Measurements from ENCODE around the gene SYNGR2.
"Not testable (repeated sequence)": the region's sequence is repeated elsewhere in the genome, so short reads cannot be mapped to it uniquely, and the experiment has no call there.

The SYNGR2 gene

DNA sequence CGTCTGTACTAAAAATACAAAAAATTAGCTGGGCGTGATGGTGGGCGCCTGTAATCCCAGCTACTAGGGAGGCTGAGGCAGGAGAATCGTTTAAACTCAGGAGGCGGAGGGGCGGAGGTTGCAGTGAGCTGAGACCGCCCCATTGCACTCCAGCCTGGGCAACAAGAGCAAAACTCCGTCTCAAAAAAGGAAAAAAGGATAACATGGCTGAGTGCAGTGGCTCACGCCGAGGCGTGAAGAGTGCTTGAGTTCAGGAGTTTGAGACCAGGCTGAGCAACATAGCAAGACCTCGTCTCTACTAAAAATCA is 28.6 kb upstream of the SYNGR2 start:
- not testable (repeated sequence) for H3K9ac ChIP-seq (ENCODE audit: low read length); H3K9me3 ChIP-seq (ENCODE audit: control insufficient read depth, insufficient read depth, low read depth, low read length); H3K27me3 ChIP-seq (ENCODE audit: control insufficient read depth, insufficient read depth, low read length); H3K4me3 ChIP-seq (ENCODE audit: low read depth, low read length); H3K27ac ChIP-seq (ENCODE audit: low read depth, low read length); H3K36me3 ChIP-seq (ENCODE audit: control insufficient read depth, insufficient read depth, low read length)
- H3K4me1 ChIP-seq (ENCODE audit: control insufficient read depth, insufficient read depth, low read length), result peaks cover 21% of the 10 kb centered on the region

DNA sequence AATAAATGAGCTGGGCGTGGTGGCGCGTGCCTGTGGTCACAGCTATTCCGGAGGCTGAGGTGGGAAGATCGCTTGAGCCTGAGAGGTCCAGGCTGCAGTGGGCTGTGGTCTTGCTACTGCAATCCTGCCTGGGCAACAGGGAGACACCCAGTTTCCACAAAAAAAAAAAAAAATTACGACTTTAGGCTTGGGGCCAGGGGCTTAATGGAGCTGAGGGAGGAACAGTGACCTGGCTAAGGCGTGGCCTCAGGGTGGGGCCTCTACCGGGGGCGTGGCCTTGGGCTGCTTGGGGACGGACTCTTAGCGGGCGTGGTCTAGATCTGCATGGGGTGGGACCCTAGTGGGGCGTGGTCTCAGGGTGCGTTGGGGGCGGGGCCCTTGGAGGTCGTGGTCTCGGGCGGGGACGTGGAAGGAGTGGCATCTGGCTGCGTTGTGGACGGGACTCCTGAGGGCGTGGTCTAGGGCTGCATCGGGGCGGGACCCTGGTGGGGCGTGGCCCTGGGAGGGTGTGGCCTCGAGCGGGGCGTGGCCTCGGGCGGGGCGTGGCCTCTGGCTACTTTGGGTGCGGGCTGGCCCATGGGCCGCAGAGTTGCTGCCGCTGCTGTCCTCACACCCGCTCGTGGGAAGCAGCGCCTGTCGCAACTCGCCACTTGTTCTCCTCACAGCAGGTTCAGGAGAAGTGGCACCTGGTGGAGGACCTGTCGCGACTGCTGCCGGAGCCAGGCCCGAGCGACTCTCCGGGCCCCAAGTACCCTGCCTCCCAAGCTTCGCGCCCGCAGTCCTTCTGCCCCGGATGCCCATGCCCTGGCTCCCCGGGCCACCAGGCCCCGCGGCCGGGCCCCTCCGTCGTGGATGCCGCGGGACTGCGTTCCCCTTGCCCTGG is 28.0 kb upstream of the SYNGR2 start:
- H3K27ac ChIP-seq (ENCODE audit: low read depth, low read length), result no peak overlapping the region
- H3K27me3 ChIP-seq (ENCODE audit: control insufficient read depth, insufficient read depth, low read length), result no peaks in the 10 kb centered on the region
- H3K36me3 ChIP-seq (ENCODE audit: control insufficient read depth, insufficient read depth, low read length), result no peaks in the 10 kb centered on the region
- H3K9me3 ChIP-seq (ENCODE audit: control insufficient read depth, insufficient read depth, low read depth, low read length), result no peaks in the 10 kb centered on the region
- H3K9ac ChIP-seq (ENCODE audit: low read length), result peak overlapping the region; percentile 18
- H3K4me1 ChIP-seq (ENCODE audit: control insufficient read depth, insufficient read depth, low read length), result peaks cover 21% of the 10 kb centered on the region
- peak overlapping the region; percentile 58 for H3K4me3 ChIP-seq (ENCODE audit: low read depth, low read length)

DNA sequence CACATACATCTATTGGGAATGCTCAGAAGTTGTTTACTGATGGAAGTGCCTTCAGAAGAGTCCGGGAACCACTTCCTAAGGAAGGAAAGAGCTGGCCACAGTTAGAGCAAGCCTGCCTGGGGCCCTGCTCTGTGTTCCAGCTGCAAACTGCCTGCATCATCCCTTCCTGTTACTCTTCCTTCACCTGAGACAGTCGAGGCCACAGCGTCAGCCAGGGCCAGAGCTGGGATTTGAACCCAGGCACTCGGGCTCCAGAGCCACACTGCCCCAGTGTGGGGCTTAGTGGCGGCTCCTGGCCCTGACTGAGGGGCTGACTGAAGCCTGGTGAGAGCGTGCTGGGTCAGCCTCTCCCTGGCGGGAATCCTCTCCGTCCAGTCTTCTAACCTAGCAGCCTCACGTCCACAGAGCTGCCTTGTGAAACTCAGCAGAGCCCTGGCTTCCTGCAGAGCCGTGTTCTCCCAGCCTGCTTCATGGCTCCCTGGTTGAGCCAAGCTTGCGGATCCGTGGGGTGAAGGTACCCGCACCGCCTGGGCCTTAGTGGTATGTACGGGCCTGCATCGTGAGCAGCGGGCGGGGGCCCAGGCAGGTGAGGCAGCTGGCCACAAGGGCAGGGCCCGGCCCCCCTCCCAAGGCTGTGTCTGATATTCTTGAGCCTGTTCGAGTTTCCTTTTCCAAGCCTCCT is 26.8 kb upstream of the SYNGR2 start:
- Histone ChIP-seq H3K27ac (ENCODE audit: low read depth, low read length) (no peak overlapping the region), H3K4me1 (ENCODE audit: control insufficient read depth, insufficient read depth, low read length) (peaks cover 21% of the 10 kb centered on the region), H3K9ac (ENCODE audit: low read length) (no peak overlapping the region), H3K9me3 (ENCODE audit: control insufficient read depth, insufficient read depth, low read depth, low read length) (no peaks in the 10 kb centered on the region), H3K4me3 (ENCODE audit: low read depth, low read length) (no peak overlapping the region), H3K27me3 (ENCODE audit: control insufficient read depth, insufficient read depth, low read length) (no peaks in the 10 kb centered on the region), H3K36me3 (ENCODE audit: control insufficient read depth, insufficient read depth, low read length) (no peaks in the 10 kb centered on the region)

DNA sequence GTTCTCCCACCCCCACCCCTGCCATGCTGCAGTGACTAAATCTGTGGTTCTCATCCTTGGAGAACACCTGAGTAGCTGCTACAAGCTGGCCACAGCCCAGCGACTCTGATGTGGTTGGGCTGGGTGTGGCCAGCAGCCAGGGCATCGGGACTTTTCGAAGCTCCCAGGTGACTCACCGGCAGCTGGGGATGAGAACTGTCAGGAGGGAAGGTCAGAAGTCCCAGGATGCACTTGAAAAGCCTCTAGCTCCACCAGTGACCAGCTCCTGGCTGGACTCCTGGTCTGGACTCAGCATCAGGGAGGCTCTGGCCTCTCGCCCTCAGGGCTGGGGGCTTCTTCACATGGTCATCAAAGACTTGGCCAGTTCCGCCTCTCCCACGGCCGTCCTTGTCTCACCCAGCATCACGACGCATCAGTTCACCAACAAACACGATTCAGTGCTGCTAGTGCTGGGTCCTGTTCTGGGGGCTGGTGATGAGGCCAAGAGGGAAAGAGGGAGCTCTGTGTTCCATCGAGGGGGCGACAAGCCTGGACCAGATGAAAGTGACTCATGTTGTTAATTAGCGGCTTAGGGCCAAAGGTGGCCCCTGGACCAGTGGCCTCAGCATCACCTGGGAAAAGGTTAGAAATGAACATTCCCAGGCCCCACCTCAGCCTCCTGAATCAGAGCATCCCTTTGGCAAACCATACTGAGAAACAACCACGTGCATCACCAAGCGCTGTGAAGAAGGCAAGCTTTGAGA is 26.1 kb upstream of the SYNGR2 start:
- no peaks in the 10 kb centered on the region for H3K27me3 ChIP-seq (ENCODE audit: control insufficient read depth, insufficient read depth, low read length)
- H3K4me1 ChIP-seq (ENCODE audit: control insufficient read depth, insufficient read depth, low read length), result peaks cover 21% of the 10 kb centered on the region
- no peak overlapping the region for H3K4me3 ChIP-seq (ENCODE audit: low read depth, low read length)
- no peaks in the 10 kb centered on the region for H3K36me3 ChIP-seq (ENCODE audit: control insufficient read depth, insufficient read depth, low read length)
- no peak overlapping the region for H3K27ac ChIP-seq (ENCODE audit: low read depth, low read length)
- no peaks in the 10 kb centered on the region for H3K9me3 ChIP-seq (ENCODE audit: control insufficient read depth, insufficient read depth, low read depth, low read length)
- H3K9ac ChIP-seq (ENCODE audit: low read length), result no peak overlapping the region

DNA sequence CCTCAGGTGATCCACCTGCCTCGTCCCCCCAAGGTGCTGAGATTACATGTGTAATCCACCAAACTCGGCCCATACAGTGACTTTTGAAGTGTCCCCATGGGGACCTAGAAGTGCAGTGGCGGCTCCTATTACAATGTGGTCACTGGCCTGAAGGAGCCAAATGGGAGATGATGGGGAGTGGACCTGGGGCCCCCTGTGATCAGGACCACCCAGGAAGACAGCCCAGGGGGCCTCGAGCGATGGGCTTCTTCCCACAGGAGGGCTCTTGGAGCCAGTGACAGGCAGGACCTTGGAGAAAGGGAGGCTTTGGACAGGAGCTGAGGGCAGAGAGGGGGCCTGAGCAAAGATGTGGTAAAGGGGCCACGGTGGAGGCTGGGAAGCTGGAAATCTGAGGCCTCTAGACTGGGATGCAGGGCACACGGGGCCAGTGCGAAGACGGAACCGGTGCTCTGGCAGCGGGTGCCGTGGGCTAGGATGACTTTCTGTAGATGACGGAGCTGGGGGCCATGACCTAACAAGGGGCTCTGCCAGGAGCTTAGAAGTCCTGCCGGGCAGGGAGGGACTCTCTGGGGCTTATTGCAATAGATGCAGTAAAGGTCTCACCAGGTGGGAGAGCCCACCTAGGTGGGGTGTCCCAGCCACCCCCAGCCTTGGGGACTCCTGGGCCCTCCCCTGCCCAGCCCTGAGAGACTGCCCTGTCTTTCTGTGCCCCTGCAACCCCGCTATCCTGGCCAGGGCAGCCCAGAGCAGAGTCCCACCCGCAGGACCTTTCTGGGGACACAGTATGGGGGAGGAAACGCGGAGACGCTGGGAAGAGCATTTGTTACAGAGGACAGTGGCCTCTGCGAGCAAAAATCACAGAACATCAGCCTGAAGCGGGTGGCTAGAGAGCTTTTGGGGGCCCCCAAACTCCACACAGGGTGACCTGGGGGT is 24.9 kb upstream of the SYNGR2 start:
- no peak overlapping the region for H3K27ac ChIP-seq (ENCODE audit: low read depth, low read length)

DNA sequence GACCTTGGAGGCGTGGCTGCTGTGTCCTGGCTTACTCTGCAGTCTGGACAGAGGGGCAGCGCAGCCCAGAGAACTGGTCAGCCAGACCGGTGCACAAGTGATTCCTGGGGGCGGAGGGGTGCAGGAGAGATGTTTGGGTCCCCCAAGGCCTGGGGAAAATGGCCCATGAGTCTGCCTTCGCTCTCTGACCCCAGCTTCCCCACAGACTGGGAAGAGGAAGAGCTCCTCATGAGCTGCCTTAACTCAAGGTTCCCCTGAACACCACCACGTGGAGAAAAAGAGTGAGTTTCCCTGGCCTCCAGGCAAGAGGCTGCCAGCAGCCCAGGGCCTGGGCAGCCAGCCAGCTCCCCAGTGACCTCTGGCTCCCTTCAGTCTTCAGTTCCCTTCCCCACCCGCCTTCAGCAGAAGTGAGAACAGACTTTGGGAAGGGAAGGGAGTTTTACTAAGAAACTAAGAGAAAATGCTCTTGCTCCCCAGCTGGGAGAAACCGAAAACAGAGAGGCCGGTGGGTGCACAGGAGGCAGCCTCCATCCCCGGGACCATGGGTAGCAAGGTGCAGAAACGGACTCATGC is 24.1 kb upstream of the SYNGR2 start:
- Histone ChIP-seq H3K4me1 (ENCODE audit: control insufficient read depth, insufficient read depth, low read length) (peaks cover 9% of the 10 kb centered on the region), H3K9me3 (ENCODE audit: control insufficient read depth, insufficient read depth, low read depth, low read length) (no peaks in the 10 kb centered on the region), H3K27me3 (ENCODE audit: control insufficient read depth, insufficient read depth, low read length) (no peaks in the 10 kb centered on the region), H3K4me3 (ENCODE audit: low read depth, low read length) (no peak overlapping the region), H3K36me3 (ENCODE audit: control insufficient read depth, insufficient read depth, low read length) (no peaks in the 10 kb centered on the region), H3K9ac (ENCODE audit: low read length) (no peak overlapping the region), H3K27ac (ENCODE audit: low read depth, low read length) (no peak overlapping the region)

More for the DNA sequence above, 24.9 kb upstream of the SYNGR2 start:
- Histone ChIP-seq H3K4me1 (ENCODE audit: control insufficient read depth, insufficient read depth, low read length) (peaks cover 16% of the 10 kb centered on the region), H3K4me3 (ENCODE audit: low read depth, low read length) (no peak overlapping the region), H3K36me3 (ENCODE audit: control insufficient read depth, insufficient read depth, low read length) (no peaks in the 10 kb centered on the region), H3K9me3 (ENCODE audit: control insufficient read depth, insufficient read depth, low read depth, low read length) (no peaks in the 10 kb centered on the region), H3K9ac (ENCODE audit: low read length) (no peak overlapping the region), H3K27me3 (ENCODE audit: control insufficient read depth, insufficient read depth, low read length) (no peaks in the 10 kb centered on the region)

DNA sequence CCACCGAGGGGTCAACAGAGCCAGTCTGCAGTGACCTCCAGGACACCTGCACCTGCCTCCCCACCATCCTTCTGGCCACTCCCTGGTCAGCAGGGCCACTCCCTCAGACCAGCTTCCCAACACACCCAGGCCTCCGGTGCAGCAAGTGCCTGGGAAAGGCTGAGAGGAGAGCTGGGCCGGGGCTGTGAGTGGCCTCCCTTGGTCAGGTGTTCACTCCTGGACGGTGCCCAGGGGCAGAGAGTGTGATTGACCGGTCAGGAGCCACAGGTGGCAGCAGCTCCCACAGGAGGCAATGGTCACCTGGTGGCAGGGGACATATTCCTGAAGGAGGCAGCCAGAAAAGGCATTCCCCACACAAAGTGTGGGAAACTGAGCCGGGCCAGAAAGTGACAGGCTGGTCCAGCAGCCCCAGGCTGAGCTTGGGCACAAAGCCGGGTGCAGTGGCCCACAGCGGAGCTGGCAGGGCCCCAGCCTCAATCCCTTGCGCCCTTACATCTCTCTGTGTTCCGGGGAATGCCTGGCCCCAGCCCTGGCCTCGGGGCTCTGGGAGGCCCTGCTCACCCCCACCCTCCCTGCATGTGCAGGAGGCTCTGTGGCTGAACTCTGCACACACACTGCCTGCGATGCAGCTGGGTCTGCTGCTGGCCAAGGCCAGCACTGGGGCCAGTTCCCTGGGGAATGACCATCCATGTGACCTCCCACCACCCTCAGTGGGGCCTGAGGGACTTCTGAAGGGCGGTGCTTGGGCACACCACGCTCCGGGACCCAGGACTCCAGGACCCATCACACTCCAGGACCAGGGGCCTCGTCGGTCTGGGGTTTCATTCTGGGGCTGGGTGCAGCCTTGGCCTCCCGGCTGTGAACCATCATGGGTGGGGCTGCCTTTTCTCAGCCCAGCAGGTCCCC is 23.4 kb upstream of the SYNGR2 start:
- H3K27ac ChIP-seq (ENCODE audit: low read depth, low read length), result no peak overlapping the region
- peaks cover 6% of the 10 kb centered on the region for H3K4me1 ChIP-seq (ENCODE audit: control insufficient read depth, insufficient read depth, low read length)

DNA sequence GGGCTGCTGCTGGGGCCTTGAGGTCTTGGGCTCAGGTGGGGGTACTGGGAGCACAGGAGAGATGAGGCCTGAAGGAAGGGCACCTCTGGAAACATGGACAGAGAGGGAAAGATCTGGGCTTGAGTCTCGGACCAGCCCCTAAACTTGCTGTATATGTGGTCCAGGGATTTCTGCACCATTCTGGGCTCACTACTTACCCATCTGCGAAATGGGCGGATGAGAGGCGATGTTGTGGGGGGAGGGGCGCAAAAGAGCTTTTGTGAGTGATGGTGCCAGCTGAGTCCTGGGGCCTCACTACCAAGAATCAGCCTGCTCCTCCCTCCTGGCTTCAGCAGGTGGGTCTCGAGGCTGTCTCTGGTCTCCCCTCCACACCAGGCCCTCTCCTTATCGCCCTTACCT is 21.9 kb upstream of the SYNGR2 start:
- H3K36me3 ChIP-seq (ENCODE audit: control insufficient read depth, insufficient read depth, low read length), result no peaks in the 10 kb centered on the region
- no peak overlapping the region for H3K27ac ChIP-seq (ENCODE audit: low read depth, low read length)
- H3K4me3 ChIP-seq (ENCODE audit: low read depth, low read length), result no peak overlapping the region
- no peaks in the 10 kb centered on the region for H3K27me3 ChIP-seq (ENCODE audit: control insufficient read depth, insufficient read depth, low read length)
- H3K4me1 ChIP-seq (ENCODE audit: control insufficient read depth, insufficient read depth, low read length), result peaks cover 5% of the 10 kb centered on the region
- H3K9ac ChIP-seq (ENCODE audit: low read length), result no peak overlapping the region
- no peaks in the 10 kb centered on the region for H3K9me3 ChIP-seq (ENCODE audit: control insufficient read depth, insufficient read depth, low read depth, low read length)

More for the DNA sequence above, 23.4 kb upstream of the SYNGR2 start:
- Histone ChIP-seq H3K36me3 (ENCODE audit: control insufficient read depth, insufficient read depth, low read length) (no peaks in the 10 kb centered on the region), H3K9me3 (ENCODE audit: control insufficient read depth, insufficient read depth, low read depth, low read length) (no peaks in the 10 kb centered on the region), H3K9ac (ENCODE audit: low read length) (no peak overlapping the region), H3K27me3 (ENCODE audit: control insufficient read depth, insufficient read depth, low read length) (no peaks in the 10 kb centered on the region), H3K4me3 (ENCODE audit: low read depth, low read length) (no peak overlapping the region)

DNA sequence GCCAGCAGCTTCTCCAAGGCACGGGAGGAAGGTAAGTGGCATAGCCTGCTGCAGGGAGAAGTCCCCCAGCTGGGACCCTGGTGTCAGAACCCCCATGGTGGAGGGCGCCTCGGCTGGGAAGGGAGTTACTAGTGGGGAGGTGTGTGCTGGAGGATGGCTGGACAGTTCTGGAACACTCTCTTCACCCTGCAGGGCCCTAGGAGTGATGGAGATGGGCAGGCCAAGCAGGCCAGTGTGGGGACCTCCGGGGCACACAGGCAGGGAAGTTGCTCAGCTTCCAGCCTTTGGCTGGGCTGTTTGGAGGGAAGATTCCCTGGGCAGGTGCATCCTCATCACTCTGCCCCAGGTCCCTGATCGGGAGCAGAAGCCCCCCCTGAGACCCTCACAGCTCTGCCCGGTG is 21.5 kb upstream of the SYNGR2 start:
- Histone ChIP-seq H3K9me3 (ENCODE audit: control insufficient read depth, insufficient read depth, low read depth, low read length) (no peaks in the 10 kb centered on the region), H3K27ac (ENCODE audit: low read depth, low read length) (no peak overlapping the region), H3K9ac (ENCODE audit: low read length) (no peak overlapping the region), H3K4me3 (ENCODE audit: low read depth, low read length) (no peak overlapping the region), H3K36me3 (ENCODE audit: control insufficient read depth, insufficient read depth, low read length) (no peaks in the 10 kb centered on the region), H3K4me1 (ENCODE audit: control insufficient read depth, insufficient read depth, low read length) (peaks cover 6% of the 10 kb centered on the region), H3K27me3 (ENCODE audit: control insufficient read depth, insufficient read depth, low read length) (no peaks in the 10 kb centered on the region)

All from HUES6 (cell line).